ENCODE results near the gene ASTN1.

Gene ASTN1

DNA sequence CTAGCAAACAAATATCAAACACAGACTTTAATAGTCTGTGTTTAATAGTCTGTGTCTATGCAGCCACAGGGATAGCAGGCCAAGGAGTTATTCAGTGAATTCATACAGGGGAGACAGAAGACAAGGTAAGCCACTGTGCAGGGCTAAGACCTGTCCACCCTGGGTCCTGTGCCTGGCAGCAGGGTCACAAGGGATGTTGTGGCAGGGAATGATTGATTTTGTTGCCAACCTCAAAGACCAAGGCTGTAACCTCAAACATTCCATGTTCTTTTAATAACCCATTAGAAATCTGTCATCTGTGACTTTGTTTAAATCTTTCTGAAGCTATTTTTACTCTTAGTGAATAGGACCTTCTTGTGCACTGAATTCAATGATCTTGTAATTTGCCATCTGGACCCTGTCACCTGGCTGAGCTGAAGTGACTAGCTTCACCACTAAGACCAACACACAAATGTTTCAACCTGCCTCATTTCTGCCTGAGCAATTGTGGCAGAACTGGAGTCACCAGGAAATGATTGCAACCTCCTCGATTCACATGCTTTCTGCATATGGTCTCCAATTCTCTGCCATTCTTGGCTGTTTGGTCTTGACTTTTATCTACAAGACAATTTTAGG is 154.2 kb downstream of the ASTN1 start:
- no peak overlapping the region for H3K4me3 ChIP-seq (ENCODE audit: low read depth, low read length)
- POLR2A ChIA-PET: no interaction called here
- no peaks in the 10 kb centered on the region for H3K4me1 ChIP-seq (ENCODE audit: control insufficient read depth, insufficient read depth, low read length)
- no peaks in the 10 kb centered on the region for H3K36me3 ChIP-seq (ENCODE audit: control insufficient read depth in 2 of 2, insufficient read depth in 1 of 2, low read length in 2 of 2)
- TF ChIP-seq ZNF423 (tag by site-specific recombination; IDR thresholded peaks at IDR 0.05): no peak
- TF ChIP-seq, protein P1, sequence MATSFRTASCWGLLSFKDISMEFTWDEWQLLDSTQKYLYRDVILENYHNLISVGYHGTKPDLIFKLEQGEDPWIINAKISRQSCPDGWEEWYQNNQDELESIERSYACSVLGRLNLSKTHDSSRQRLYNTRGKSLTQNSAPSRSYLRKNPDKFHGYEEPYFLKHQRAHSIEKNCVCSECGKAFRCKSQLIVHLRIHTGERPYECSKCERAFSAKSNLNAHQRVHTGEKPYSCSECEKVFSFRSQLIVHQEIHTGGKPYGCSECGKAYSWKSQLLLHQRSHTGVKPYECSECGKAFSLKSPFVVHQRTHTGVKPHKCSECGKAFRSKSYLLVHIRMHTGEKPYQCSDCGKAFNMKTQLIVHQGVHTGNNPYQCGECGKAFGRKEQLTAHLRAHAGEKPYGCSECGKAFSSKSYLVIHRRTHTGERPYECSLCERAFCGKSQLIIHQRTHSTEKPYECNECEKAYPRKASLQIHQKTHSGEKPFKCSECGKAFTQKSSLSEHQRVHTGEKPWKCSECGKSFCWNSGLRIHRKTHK (tag by site-specific recombination; IDR thresholded peaks at IDR 0.05): no peak
- no peak for TF ChIP-seq ZSCAN30 (tag by site-specific recombination; IDR thresholded peaks at IDR 0.05)
- TF ChIP-seq, protein P2, sequence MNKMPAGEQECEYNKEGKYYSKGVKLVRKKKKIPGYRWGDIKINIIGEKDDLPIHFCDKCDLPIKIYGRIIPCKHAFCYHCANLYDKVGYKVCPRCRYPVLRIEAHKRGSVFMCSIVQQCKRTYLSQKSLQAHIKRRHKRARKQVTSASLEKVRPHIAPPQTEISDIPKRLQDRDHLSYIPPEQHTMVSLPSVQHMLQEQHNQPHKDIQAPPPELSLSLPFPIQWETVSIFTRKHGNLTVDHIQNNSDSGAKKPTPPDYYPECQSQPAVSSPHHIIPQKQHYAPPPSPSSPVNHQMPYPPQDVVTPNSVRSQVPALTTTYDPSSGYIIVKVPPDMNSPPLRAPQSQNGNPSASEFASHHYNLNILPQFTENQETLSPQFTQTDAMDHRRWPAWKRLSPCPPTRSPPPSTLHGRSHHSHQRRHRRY (tag by site-specific recombination; IDR thresholded peaks at IDR 0.05): no peak
- no peak for TF ChIP-seq ZBTB6 (tag by site-specific recombination; IDR thresholded peaks at IDR 0.05)
- TF ChIP-seq, protein P3, sequence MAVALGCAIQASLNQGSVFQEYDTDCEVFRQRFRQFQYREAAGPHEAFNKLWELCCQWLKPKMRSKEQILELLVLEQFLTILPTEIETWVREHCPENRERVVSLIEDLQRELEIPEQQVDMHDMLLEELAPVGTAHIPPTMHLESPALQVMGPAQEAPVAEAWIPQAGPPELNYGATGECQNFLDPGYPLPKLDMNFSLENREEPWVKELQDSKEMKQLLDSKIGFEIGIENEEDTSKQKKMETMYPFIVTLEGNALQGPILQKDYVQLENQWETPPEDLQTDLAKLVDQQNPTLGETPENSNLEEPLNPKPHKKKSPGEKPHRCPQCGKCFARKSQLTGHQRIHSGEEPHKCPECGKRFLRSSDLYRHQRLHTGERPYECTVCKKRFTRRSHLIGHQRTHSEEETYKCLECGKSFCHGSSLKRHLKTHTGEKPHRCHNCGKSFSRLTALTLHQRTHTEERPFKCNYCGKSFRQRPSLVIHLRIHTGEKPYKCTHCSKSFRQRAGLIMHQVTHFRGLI (tag by site-specific recombination; IDR thresholded peaks at IDR 0.05): no peak
- TF ChIP-seq ZBTB26 (tag by site-specific recombination; optimal IDR thresholded peaks at IDR 0.05): no peak
- TF ChIP-seq ZSCAN23 (tag by site-specific recombination; IDR thresholded peaks at IDR 0.05): no peak
- TF ChIP-seq ZNF404 (tag by site-specific recombination; IDR thresholded peaks at IDR 0.05): no peak
- no peak for TF ChIP-seq ZNF324 (tag by site-specific recombination; IDR thresholded peaks at IDR 0.05)
- TF ChIP-seq REPIN1 (tag by site-specific recombination; IDR thresholded peaks at IDR 0.05; ENCODE audit: low read depth): no peak
- TF ChIP-seq, protein P4, sequence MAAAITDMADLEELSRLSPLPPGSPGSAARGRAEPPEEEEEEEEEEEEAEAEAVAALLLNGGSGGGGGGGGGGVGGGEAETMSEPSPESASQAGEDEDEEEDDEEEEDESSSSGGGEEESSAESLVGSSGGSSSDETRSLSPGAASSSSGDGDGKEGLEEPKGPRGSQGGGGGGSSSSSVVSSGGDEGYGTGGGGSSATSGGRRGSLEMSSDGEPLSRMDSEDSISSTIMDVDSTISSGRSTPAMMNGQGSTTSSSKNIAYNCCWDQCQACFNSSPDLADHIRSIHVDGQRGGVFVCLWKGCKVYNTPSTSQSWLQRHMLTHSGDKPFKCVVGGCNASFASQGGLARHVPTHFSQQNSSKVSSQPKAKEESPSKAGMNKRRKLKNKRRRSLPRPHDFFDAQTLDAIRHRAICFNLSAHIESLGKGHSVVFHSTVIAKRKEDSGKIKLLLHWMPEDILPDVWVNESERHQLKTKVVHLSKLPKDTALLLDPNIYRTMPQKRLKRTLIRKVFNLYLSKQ (tag by site-specific recombination; IDR thresholded peaks at IDR 0.05; ENCODE audit: borderline replicate concordance): no peak
- TF ChIP-seq ZNF48 (tag by site-specific recombination; IDR thresholded peaks at IDR 0.05): no peak
- no peak for TF ChIP-seq PRDM1 (tag by site-specific recombination; IDR thresholded peaks at IDR 0.05)
- TF ChIP-seq ZBTB11 (tag by site-specific recombination; conservative IDR thresholded peaks at IDR 0.05; ENCODE audit: low read depth): no peak
- no peak for TF ChIP-seq ZNF184 (tag by site-specific recombination; IDR thresholded peaks at IDR 0.05)
- H3K9me3 ChIP-seq (ENCODE audit: control insufficient read depth, insufficient read depth, low read depth, low read length): no peaks in the 10 kb centered on the region
- no peak overlapping the region for H3K27ac ChIP-seq (ENCODE audit: extremely low read depth, low read depth, low read length)
- CTCF ChIA-PET: no interaction called here
